HEK293 (cell line): ENCODE results near the gene HINT2.

ENCODE experiments used
- CTCF ChIA-PET: fragments of 350-600 bp; formaldehyde crosslinking; extraction: SDS; loops from one replicate; lab custom pipeline; 2021; ENCODE audit warnings: antibody characterized with exemption; lab: Yijun Ruan, JAX
- POLR2A ChIA-PET: fragments of 300-600 bp; formaldehyde crosslinking; extraction: SDS; loops from one replicate; lab custom pipeline; 2020; ENCODE audit warnings: antibody characterized with exemption, inconsistent platforms; lab: Yijun Ruan, JAX
- H3K27ac ChIP-seq: fragments of 200-500 bp; sonication (Bioruptor generic); 2 replicates; pipeline ENCODE4 v1.5.1; 2014; ENCODE audit warnings: low read depth, low read length, control low read depth, inconsistent platforms; ENCODE audit errors: extremely low read depth
- H3K36me3 ChIP-seq, 2 experiments: fragments of 200-500 bp in 1 of 2; sonication (Bioruptor generic) in 1 of 2; 1 replicate in 1 of 2; 2 replicates in 1 of 2; pipeline ENCODE4 v1.5.1; 2014 to 2017; ENCODE audit warnings: inconsistent platforms in 2 of 2, low read length in 2 of 2; ENCODE audit not compliant: control insufficient read depth in 2 of 2, insufficient read depth in 1 of 2
- H3K4me1 ChIP-seq: fragments of 200-500 bp; sonication (Bioruptor generic); 2 replicates; pipeline ENCODE4 v1.5.1; 2014; ENCODE audit warnings: mild to moderate bottlenecking, low read length, inconsistent platforms; ENCODE audit not compliant: control insufficient read depth, insufficient read depth
- H3K4me3 ChIP-seq: 2 replicates; pipeline ENCODE4 v1.5.1; 2011; ENCODE audit warnings: low read depth, mild to moderate bottlenecking, control low read depth, low read length, moderate library complexity
- H3K9me3 ChIP-seq: fragments of 200-500 bp; sonication (Bioruptor generic); 2 replicates; pipeline ENCODE4 v1.5.1; 2014; ENCODE audit warnings: low read depth, low read length, inconsistent platforms; ENCODE audit not compliant: control insufficient read depth, insufficient read depth
- MZF1 ChIP-seq: fragments of 450-650 bp; formaldehyde crosslinking; IDR thresholded peaks from 2 replicates; pipeline ENCODE4 v1.5.1; 2017; ENCODE audit warnings: missing biosample characterization, missing genetic modification characterization, borderline replicate concordance
- PRDM4 ChIP-seq: fragments of 450-650 bp; formaldehyde crosslinking; IDR thresholded peaks from 2 replicates; pipeline ENCODE4 v1.5.1; 2017; ENCODE audit warnings: missing biosample characterization, missing genetic modification characterization
- PRDM6 ChIP-seq: fragments of 450-650 bp; formaldehyde crosslinking; IDR thresholded peaks from 2 replicates; pipeline ENCODE4 v1.5.1; 2017; ENCODE audit warnings: missing biosample characterization, missing genetic modification characterization
- SP3 ChIP-seq: fragments of 450-650 bp; formaldehyde crosslinking; IDR thresholded peaks from 2 replicates; pipeline ENCODE4 v1.5.1; 2016; ENCODE audit warnings: missing biosample characterization, missing genetic modification characterization
- ZBTB1 ChIP-seq: fragments of 450-650 bp; formaldehyde crosslinking; IDR thresholded peaks from 2 replicates; pipeline ENCODE4 v1.5.1; 2016; ENCODE audit warnings: missing biosample characterization, missing genetic modification characterization
- ZBTB49 ChIP-seq: fragments of 450-650 bp; formaldehyde crosslinking; IDR thresholded peaks from 2 replicates; pipeline ENCODE4 v1.5.1; 2016; ENCODE audit warnings: missing biosample characterization, missing genetic modification characterization, low read depth
- ZEB2 ChIP-seq: fragments of 450-650 bp; formaldehyde crosslinking; IDR thresholded peaks from 2 replicates; pipeline ENCODE4 v1.5.1; 2016; ENCODE audit warnings: missing biosample characterization, missing genetic modification characterization
- ZFHX2 ChIP-seq: fragments of 450-650 bp; formaldehyde crosslinking; conservative IDR thresholded peaks from 2 replicates; pipeline ENCODE4 v1.5.1; 2016; ENCODE audit warnings: missing biosample characterization, missing genetic modification characterization
- ZNF114 ChIP-seq: fragments of 450-650 bp; formaldehyde crosslinking; IDR thresholded peaks from 2 replicates; pipeline ENCODE4 v1.5.0; 2017; ENCODE audit warnings: missing biosample characterization, missing genetic modification characterization
- ZNF138 ChIP-seq: fragments of 450-650 bp; formaldehyde crosslinking; IDR thresholded peaks from 2 replicates; pipeline ENCODE4 v1.5.1; 2016; ENCODE audit warnings: missing biosample characterization, missing genetic modification characterization, borderline replicate concordance
- ZNF146 ChIP-seq: fragments of 450-650 bp; formaldehyde crosslinking; IDR thresholded peaks from 2 replicates; pipeline ENCODE4 v1.5.1; 2016; ENCODE audit warnings: missing biosample characterization, missing genetic modification characterization
- ZNF214 ChIP-seq: fragments of 450-650 bp; formaldehyde crosslinking; IDR thresholded peaks from 2 replicates; pipeline ENCODE4 v1.5.1; 2017; ENCODE audit warnings: missing biosample characterization, mild to moderate bottlenecking, missing genetic modification characterization, borderline replicate concordance
- ZNF24 ChIP-seq: fragments of 450-650 bp; formaldehyde crosslinking; IDR thresholded peaks from 2 replicates; pipeline ENCODE4 v1.5.1; 2016; ENCODE audit warnings: missing biosample characterization, missing genetic modification characterization
- ZNF311 ChIP-seq: fragments of 450-650 bp; formaldehyde crosslinking; IDR thresholded peaks from 2 replicates; pipeline ENCODE4 v1.5.1; 2017; ENCODE audit warnings: missing biosample characterization, missing genetic modification characterization, borderline replicate concordance
- ZNF37A ChIP-seq: fragments of 450-650 bp; IDR thresholded peaks from 2 replicates; pipeline ENCODE4 v1.5.1; 2018; ENCODE audit warnings: missing biosample characterization, missing genetic modification characterization
- ZNF394 ChIP-seq: fragments of 450-650 bp; formaldehyde crosslinking; IDR thresholded peaks from 2 replicates; pipeline ENCODE4 v1.5.1; 2016; ENCODE audit warnings: missing biosample characterization, missing genetic modification characterization, mild to moderate bottlenecking, moderate library complexity, borderline replicate concordance
- ZNF416 ChIP-seq: fragments of 450-650 bp; formaldehyde crosslinking; IDR thresholded peaks from 2 replicates; pipeline ENCODE4 v1.5.1; 2016; ENCODE audit warnings: missing biosample characterization, missing genetic modification characterization
- ZNF548 ChIP-seq: fragments of 450-650 bp; formaldehyde crosslinking; IDR thresholded peaks from 2 replicates; pipeline ENCODE4 v1.5.1; 2016; ENCODE audit warnings: missing biosample characterization, missing genetic modification characterization
- ZNF600 ChIP-seq: fragments of 450-650 bp; formaldehyde crosslinking; IDR thresholded peaks from 2 replicates; pipeline ENCODE4 v1.5.1; 2016; ENCODE audit warnings: missing biosample characterization, missing genetic modification characterization
- ZNF624 ChIP-seq: fragments of 450-650 bp; formaldehyde crosslinking; IDR thresholded peaks from 2 replicates; pipeline ENCODE4 v1.5.1; 2017; ENCODE audit warnings: missing biosample characterization, missing genetic modification characterization
- ZNF639 ChIP-seq: fragments of 450-650 bp; formaldehyde crosslinking; IDR thresholded peaks from 2 replicates; pipeline ENCODE4 v1.5.1; 2016; ENCODE audit warnings: missing biosample characterization, missing genetic modification characterization
- ZNF654 ChIP-seq: fragments of 450-650 bp; formaldehyde crosslinking; IDR thresholded peaks from 2 replicates; pipeline ENCODE4 v1.5.1; 2016; ENCODE audit warnings: low read depth, missing biosample characterization, missing genetic modification characterization
- ZNF660 ChIP-seq: fragments of 450-650 bp; IDR thresholded peaks from 2 replicates; pipeline ENCODE4 v1.5.1; 2018; ENCODE audit warnings: missing biosample characterization, mild to moderate bottlenecking, missing genetic modification characterization
- ZNF670 ChIP-seq: fragments of 450-650 bp; formaldehyde crosslinking; IDR thresholded peaks from 2 replicates; pipeline ENCODE4 v1.5.1; 2016; ENCODE audit warnings: missing biosample characterization, missing genetic modification characterization, low read depth
- ZNF776 ChIP-seq: fragments of 450-650 bp; formaldehyde crosslinking; IDR thresholded peaks from 2 replicates; pipeline ENCODE4 v1.5.0; 2017; ENCODE audit warnings: missing biosample characterization, missing genetic modification characterization, borderline replicate concordance
- ZNF830 ChIP-seq: fragments of 450-650 bp; IDR thresholded peaks from 2 replicates; pipeline ENCODE4 v1.5.0; 2018; ENCODE audit warnings: missing biosample characterization, missing genetic modification characterization, low read depth, mild to moderate bottlenecking, moderate library complexity
- ZSCAN23 ChIP-seq: fragments of 450-650 bp; formaldehyde crosslinking; IDR thresholded peaks from 2 replicates; pipeline ENCODE4 v1.5.1; 2016; ENCODE audit warnings: missing biosample characterization, missing genetic modification characterization
- ZXDB ChIP-seq: fragments of 450-650 bp; formaldehyde crosslinking; IDR thresholded peaks from 2 replicates; pipeline ENCODE4 v1.5.1; 2016; ENCODE audit warnings: missing biosample characterization, missing genetic modification characterization

Gene HINT2

GRCh38 chr9:35832814-35833213 lies 18.0 kb upstream of the HINT2 start:
- H3K4me3 ChIP-seq: no peak overlapping the region
- no peaks in the 10 kb centered on the region for H3K9me3 ChIP-seq
- ChIA-PET POLR2A (no interaction called here), CTCF (interaction anchor here (1.3 to 3.9 kb wide), 3 partner anchors 43 to 70 kb away, joined by 3 to 28 read pairs (median 13); no protein-coding TSS in a partner anchor)
- peaks cover 0 to 13% of the 10 kb centered on the region in 2 experiments; a peak in 1 of 3 replicates for H3K36me3 ChIP-seq
- H3K27ac ChIP-seq: no peak overlapping the region
- TF ChIP-seq ZNF114 (tag by site-specific recombination): no peak
- no peak for TF ChIP-seq ZNF776 (tag by site-specific recombination)
- TF ChIP-seq ZNF146 (tag by site-specific recombination): no peak
- no peak for TF ChIP-seq ZBTB49
- TF ChIP-seq ZEB2 (tag by site-specific recombination): no peak
- no peak for TF ChIP-seq ZNF600 (tag by site-specific recombination)
- TF ChIP-seq ZNF830: no peak
- no peak for TF ChIP-seq ZNF670 (tag by site-specific recombination)
- no peak for TF ChIP-seq ZNF654 (tag by site-specific recombination)
- no peak for TF ChIP-seq ZNF416 (tag by site-specific recombination)
- TF ChIP-seq ZNF639: no peak
- TF ChIP-seq ZNF24 (tag by site-specific recombination): no peak
- no peak for TF ChIP-seq ZFHX2
- TF ChIP-seq ZNF311: no peak
- H3K4me1 ChIP-seq: peaks cover 4% of the 10 kb centered on the region; the same call in 1 of the 2 replicates

- H3K27ac ChIP-seq: no peak overlapping the region
- POLR2A ChIA-PET: interaction anchor here (1.0 to 1.1 kb wide), 2 partner anchors 19 to 26 kb away, joined by 3 read pairs; partner anchors contain the start of gene SPAG8
- CTCF ChIA-PET: interaction anchor here (0.8 to 1.9 kb wide), 3 partner anchors 17 to 135 kb away, joined by 3 to 10 read pairs (median 8); partner anchors contain the start of gene HINT2
- H3K4me1 ChIP-seq: peaks cover 4% of the 10 kb centered on the region; the same call in 1 of the 2 replicates
- H3K4me3 ChIP-seq: no peak overlapping the region
- H3K36me3 ChIP-seq: peaks cover 0 to 11% of the 10 kb centered on the region in 2 experiments; a peak in 1 of 3 replicates
- H3K9me3 ChIP-seq: no peaks in the 10 kb centered on the region
- TF ChIP-seq ZNF394 (tag by site-specific recombination) (no peak), ZNF548 (tag by site-specific recombination) (no peak), ZNF214 (tag by site-specific recombination) (no peak), ZNF138 (tag by site-specific recombination) (no peak), ZXDB (no peak), ZSCAN23 (no peak), MZF1 (tag by site-specific recombination) (no peak), PRDM4 (tag by site-specific recombination) (no peak), ZBTB1 (tag by site-specific recombination) (no peak), ZNF624 (no peak), ZNF660 (tag by site-specific recombination) (no peak), PRDM6 (no peak), ZNF37A (tag by site-specific recombination) (no peak), SP3 (tag by site-specific recombination) (no peak), ZNF830 (no peak)
Observed at GRCh38 chr9:35831040-35831439, 16.2 kb upstream of the HINT2 start.
